ENCODE data around the gene RAD51B.

DNA sequence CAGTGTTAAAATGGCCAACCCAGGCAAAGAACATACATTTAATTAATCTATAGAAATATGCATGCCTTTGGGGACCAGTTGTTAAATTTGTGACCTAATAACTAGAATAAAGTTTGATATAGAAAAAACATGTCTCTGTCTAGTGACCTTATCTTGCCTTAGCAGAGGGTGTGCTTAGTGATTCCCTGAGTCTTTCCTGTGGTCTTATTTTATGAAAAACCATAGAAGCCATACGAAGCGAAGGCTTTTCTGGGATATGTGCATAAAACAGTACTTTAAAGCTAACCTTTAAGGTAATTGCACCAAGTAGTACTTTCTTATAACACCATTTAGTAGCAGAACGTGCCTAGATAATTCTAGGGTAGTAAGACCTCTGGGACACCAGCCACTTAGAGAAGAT is 593.9 kb downstream of the RAD51B start:
- TF ChIP-seq, protein P1, sequence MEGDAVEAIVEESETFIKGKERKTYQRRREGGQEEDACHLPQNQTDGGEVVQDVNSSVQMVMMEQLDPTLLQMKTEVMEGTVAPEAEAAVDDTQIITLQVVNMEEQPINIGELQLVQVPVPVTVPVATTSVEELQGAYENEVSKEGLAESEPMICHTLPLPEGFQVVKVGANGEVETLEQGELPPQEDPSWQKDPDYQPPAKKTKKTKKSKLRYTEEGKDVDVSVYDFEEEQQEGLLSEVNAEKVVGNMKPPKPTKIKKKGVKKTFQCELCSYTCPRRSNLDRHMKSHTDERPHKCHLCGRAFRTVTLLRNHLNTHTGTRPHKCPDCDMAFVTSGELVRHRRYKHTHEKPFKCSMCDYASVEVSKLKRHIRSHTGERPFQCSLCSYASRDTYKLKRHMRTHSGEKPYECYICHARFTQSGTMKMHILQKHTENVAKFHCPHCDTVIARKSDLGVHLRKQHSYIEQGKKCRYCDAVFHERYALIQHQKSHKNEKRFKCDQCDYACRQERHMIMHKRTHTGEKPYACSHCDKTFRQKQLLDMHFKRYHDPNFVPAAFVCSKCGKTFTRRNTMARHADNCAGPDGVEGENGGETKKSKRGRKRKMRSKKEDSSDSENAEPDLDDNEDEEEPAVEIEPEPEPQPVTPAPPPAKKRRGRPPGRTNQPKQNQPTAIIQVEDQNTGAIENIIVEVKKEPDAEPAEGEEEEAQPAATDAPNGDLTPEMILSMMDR (IDR thresholded peaks at IDR 0.05), result no peak
- no peak for TF ChIP-seq POLR2AphosphoS5 (IDR thresholded peaks at IDR 0.05)
- TF ChIP-seq POLR2A (IDR thresholded peaks at IDR 0.05), result no peak
- no peak for TF ChIP-seq EP300 (IDR thresholded peaks at IDR 0.05; ENCODE audit: low read depth)
